Brain microvascular endothelial cell (primary cell): ENCODE results near the gene GPRC5D.

Experiments
- DNase-seq: peaks from one replicate; pipeline ENCODE4 v3.0.0-alpha.2; 2020
- H3K27ac ChIP-seq: fragments of 250-450 bp; sonication (Bioruptor Pico); 2 replicates; pipeline ENCODE4 v1.5.1; 2020; ENCODE audit warnings: mild to moderate bottlenecking, moderate library complexity
- H3K27me3 ChIP-seq: fragments of 250-450 bp; sonication (Bioruptor Pico); replicated peaks from 2 replicates; pipeline ENCODE4 v1.5.1; 2020; ENCODE audit warnings: mild to moderate bottlenecking
- H3K36me3 ChIP-seq: fragments of 250-450 bp; sonication (Bioruptor Pico); replicated peaks from 2 replicates; pipeline ENCODE4 v1.5.1; 2020; ENCODE audit warnings: mild to moderate bottlenecking
- H3K4me3 ChIP-seq: 2 replicates; pipeline ENCODE4 v1.5.1; 2011; ENCODE audit warnings: low read depth, mild to moderate bottlenecking, control low read depth, low read length, moderate library complexity
- CTCF ChIP-seq: IDR thresholded peaks from 2 replicates; pipeline ENCODE4 v1.5.1; 2011; ENCODE audit warnings: low read depth, mild to moderate bottlenecking, moderate library complexity, low read length, control low read depth, inconsistent platforms; ENCODE audit errors: missing control alignments
- in situ Hi-C: cut with HindIII; loops from 2 replicates; pipeline ENCODE4 v1.10.0; 2017; ENCODE audit warnings: low sequenced_read_pairs, low pct_ligation_motif_present

Gene GPRC5D

GRCh38 chr12:12952036-12952435 lies at the start of gene GPRC5D:
GPRC5D (minus strand) TSS chr12:12952170; CDS start chr12:12950384, 1,786 bp downstream.
- Histone ChIP-seq H3K27ac (no peak within 1 kb of the TSS), H3K27me3 (no peaks in the 10 kb centered on the region), H3K36me3 (no peaks in the 10 kb centered on the region), H3K4me3 (no peak within 1 kb of the TSS)
- TF ChIP-seq CTCF: no peak
- in situ Hi-C loops: no loop called here
- no peak for DNase-seq

- H3K27ac ChIP-seq: no peak overlapping the region
- peak overlapping the region; percentile 88 for H3K4me3 ChIP-seq
- in situ Hi-C loops: no loop called here
- no peaks in the 10 kb centered on the region for H3K36me3 ChIP-seq
- DNase-seq: no peak
- H3K27me3 ChIP-seq: no peaks in the 10 kb centered on the region
- no peak for TF ChIP-seq CTCF
Measured at GRCh38 chr12:13001775-13002040, 49.7 kb upstream of the GPRC5D start.

GRCh38 chr12:13000925-13001774 lies 49.2 kb upstream of the GPRC5D start:
- in situ Hi-C loops: no loop called here
- Histone ChIP-seq H3K27me3 (no peaks in the 10 kb centered on the region), H3K4me3 (peak overlapping the region; percentile 88), H3K36me3 (no peaks in the 10 kb centered on the region), H3K27ac (peak overlapping the region; percentile 49)
- peak; percentile 55 for TF ChIP-seq CTCF
- DNase-seq: no peak

- TF ChIP-seq CTCF: no peak
- H3K27ac ChIP-seq: peak overlapping the region; percentile 49
- in situ Hi-C loops: no loop called here
- no peak for DNase-seq
- no peaks in the 10 kb centered on the region for H3K36me3 ChIP-seq
- H3K4me3 ChIP-seq: peak overlapping the region; percentile 88
- H3K27me3 ChIP-seq: no peaks in the 10 kb centered on the region
Measured at GRCh38 chr12:13000616-13000924, 48.6 kb upstream of the GPRC5D start.

GRCh38 chr12:12999959-13000615 lies 48.1 kb upstream of the GPRC5D start, which contains the start of gene HEBP1:
HEBP1 (minus strand) TSS chr12:13000265; CDS start chr12:13000114, 151 bp downstream.
- in situ Hi-C loops: loop anchor here (25.0 kb wide), 1 partner anchor 212 kb away; no protein-coding TSS in a partner anchor
- H3K27ac ChIP-seq: peak within 1 kb of the TSS; percentile 49
- no peaks in the 10 kb centered on the region for H3K27me3 ChIP-seq
- no peaks in the 10 kb centered on the region for H3K36me3 ChIP-seq
- no peak for TF ChIP-seq CTCF
- DNase-seq: peak; percentile 86
- peak within 1 kb of the TSS; percentile 88 for H3K4me3 ChIP-seq
